DLD1 (cell line): ENCODE results near the gene BCL7A.

Experiments
- in situ Hi-C: cut with HindIII; loops from 2 replicates; pipeline ENCODE4 v1.10.0; 2017; ENCODE audit warnings: low sequenced_read_pairs

Gene BCL7A

GRCh38 chr12:121996945-121997612, 24.6 kb upstream of the BCL7A start:
- in situ Hi-C loops = no loop called here

- in situ Hi-C loops = no loop called here
Measured at GRCh38 chr12:122001466-122002209, 20.0 kb upstream of the BCL7A start.

DNA sequence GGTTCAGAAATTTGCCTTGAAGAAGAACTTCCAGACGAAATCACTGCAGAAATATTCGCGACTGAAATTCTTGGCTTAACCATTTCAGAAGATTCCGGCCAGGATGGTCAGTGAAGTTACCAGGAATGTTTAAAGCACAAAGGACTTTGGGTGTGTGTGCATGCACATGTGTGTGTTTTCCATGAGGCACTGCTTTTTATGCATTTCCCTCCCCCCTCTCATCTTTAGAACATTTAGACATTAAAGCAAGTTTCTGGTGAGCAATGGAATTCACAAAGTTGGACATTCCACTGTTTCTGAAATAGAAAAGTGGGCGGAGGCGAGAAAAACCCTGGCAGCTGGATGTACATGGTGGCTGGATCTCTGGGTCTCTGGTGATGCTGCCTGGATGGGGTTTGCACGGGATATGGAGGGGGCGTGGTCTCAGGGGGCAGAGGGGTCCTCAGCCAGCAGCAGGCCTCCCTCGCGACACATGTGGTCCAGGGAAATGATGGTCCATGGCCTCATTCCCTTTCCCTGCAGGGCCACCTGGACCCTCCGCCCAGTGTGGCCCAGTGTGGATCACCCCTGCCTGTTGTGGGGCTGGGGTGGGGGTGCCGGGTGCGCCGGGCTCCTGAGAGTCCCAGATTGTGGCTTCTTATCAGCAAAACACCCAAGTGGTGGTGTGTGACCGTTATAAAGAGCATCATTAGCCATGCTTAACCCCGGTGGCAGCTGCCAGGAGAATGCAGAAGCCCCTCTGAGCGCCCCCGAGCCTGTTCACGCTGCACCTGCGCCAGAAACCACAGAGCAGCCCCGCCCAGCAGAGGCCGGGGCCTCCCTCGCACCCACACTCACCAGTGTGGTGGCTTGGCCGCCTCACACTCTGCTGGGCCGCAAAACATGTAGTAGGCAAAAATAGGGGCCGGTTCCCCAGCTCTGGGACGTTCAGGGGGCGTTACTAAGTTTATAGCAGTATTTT, 17.8 kb upstream of the BCL7A start:
- in situ Hi-C loops = no loop called here

- in situ Hi-C loops = no loop called here
Measured at GRCh38 chr12:122004633-122005071, 17.0 kb upstream of the BCL7A start.

- in situ Hi-C loops = no loop called here
Measured at GRCh38 chr12:122005252-122005776, 16.4 kb upstream of the BCL7A start.

DNA sequence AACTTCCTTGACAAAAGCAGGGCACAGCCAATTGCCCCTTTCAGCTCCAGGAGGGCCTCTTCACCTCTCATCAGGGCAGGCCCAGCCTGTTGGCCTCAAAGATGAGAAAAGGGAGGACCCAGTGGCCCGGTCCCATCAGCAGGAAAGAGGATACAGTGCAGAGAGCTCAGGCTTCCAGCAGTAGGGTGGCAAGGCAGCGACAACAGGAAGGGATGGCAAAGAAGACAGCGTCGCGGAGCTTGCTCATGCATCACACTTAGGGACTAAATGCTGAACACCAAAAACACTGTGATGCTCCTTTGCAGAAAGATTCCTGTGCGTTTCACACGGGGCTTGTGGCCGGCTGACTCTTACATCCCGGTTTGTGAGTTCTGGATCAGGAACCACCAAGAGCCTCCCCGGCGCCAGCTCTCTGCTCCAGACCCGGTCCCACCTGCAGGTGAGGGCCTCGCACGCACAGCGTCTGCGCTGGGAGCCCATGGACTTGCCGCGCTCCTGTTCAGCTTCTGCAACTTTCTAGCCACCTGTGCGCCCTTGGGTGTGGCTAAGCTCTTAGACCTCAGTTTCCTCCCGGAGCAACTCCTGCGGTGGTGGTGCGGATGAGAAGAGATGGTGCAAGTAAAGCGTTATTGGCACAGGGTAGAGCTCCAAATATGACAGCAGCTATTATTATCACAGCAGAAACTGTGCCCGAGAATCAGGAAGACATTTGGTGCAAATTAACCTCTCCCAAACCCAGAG, 15.3 kb upstream of the BCL7A start:
- in situ Hi-C loops = no loop called here

GRCh38 chr12:122009741-122010140, 11.9 kb upstream of the BCL7A start:
- in situ Hi-C loops = loop anchor here (5.0 kb wide), 1 partner anchor 57 kb away; no protein-coding TSS in a partner anchor

DNA sequence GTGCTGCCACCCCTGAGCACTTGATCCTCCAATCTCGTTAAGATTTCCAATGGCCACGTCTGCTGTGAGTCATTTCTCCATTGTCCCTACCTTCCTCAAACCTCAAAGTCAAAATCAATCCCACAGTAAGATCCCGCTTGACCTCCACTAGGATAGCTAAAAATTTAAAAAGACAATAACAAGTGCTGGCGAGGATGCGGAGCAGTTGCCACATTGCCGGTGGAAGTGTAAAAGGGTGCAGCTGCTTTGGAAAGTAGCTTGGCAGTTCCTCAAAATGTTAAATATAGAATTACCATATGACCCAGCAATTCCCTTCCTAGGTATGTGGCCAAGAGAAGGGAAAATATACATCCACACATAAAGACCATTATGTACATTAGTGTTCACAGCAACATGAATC, 9.5 kb upstream of the BCL7A start:
- in situ Hi-C loops = loop anchor here (5.0 kb wide), 1 partner anchor 60 kb away; no protein-coding TSS in a partner anchor

GRCh38 chr12:122013136-122013535, 8.5 kb upstream of the BCL7A start:
- in situ Hi-C loops = loop anchor here (5.0 kb wide), 1 partner anchor 61 kb away; no protein-coding TSS in a partner anchor

DNA sequence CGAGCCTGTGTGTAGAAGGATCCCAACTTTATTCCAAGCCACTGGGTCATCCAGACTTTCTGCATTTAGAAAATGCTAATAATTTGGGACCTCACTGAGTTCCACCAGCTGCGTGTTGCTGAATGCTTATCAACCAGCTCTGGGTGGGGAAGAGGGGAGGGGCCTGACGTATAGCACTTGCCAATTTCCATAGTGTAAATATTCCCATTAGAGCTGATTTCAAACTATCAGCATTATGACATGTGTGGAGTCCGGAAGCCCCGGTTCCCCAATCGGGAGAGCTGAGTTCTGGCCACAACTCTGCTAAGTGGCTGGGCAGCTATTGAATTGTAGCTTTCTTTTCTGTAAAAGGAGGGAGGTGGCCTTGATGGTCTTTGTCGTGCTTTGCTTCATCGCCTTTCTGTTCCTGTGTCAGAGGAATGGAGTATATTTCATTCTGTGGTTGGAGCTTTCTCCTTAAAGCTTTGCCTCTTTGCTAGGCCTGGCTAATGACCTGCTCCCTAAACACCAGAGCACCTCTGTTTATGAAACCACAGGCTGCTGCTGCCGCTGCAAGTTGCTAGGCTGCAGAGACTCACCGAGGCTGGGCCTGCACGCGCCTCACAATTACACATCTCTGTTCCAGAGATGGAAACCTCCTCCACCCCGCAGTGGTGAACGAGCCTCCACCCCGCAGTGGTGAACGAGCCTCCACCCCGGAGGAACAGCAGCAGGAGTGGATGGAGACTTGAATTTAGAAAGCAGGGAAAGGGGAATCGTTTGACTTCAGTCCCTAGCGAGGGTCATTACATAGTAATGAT, 7.7 kb upstream of the BCL7A start:
- in situ Hi-C loops = loop anchor here (5.0 kb wide), 1 partner anchor 62 kb away; no protein-coding TSS in a partner anchor

- in situ Hi-C loops = loop anchor here (5.0 kb wide), 1 partner anchor 62 kb away; no protein-coding TSS in a partner anchor
Measured at GRCh38 chr12:122014781-122015180, 6.9 kb upstream of the BCL7A start.

DNA sequence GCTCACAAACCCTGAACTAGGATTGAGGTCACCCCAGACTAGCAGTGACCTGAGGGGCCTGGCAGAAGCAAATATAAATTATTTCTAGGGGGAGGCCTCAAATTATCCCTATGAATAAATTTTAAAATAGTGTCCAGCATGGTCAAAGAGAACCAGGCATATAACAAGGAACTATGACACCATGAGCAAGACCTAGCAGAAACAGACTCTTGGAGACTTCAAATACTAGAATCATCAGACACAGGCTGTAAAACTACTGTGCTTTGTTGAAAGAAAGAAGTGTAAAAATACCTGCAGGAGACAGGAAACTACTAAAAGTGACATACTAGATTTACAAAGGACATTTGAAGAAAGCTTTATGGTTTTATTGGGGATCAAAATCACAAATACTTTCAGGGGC, 3.2 kb upstream of the BCL7A start:
- in situ Hi-C loops = no loop called here

- in situ Hi-C loops = no loop called here
Measured at GRCh38 chr12:122018937-122019336, 2.7 kb upstream of the BCL7A start.

GRCh38 chr12:122020795-122021192, 890 bp upstream of the BCL7A start:
- in situ Hi-C loops = no loop called here

GRCh38 chr12:122021193-122021821, 377 bp upstream of the BCL7A start:
- in situ Hi-C loops = no loop called here

DNA sequence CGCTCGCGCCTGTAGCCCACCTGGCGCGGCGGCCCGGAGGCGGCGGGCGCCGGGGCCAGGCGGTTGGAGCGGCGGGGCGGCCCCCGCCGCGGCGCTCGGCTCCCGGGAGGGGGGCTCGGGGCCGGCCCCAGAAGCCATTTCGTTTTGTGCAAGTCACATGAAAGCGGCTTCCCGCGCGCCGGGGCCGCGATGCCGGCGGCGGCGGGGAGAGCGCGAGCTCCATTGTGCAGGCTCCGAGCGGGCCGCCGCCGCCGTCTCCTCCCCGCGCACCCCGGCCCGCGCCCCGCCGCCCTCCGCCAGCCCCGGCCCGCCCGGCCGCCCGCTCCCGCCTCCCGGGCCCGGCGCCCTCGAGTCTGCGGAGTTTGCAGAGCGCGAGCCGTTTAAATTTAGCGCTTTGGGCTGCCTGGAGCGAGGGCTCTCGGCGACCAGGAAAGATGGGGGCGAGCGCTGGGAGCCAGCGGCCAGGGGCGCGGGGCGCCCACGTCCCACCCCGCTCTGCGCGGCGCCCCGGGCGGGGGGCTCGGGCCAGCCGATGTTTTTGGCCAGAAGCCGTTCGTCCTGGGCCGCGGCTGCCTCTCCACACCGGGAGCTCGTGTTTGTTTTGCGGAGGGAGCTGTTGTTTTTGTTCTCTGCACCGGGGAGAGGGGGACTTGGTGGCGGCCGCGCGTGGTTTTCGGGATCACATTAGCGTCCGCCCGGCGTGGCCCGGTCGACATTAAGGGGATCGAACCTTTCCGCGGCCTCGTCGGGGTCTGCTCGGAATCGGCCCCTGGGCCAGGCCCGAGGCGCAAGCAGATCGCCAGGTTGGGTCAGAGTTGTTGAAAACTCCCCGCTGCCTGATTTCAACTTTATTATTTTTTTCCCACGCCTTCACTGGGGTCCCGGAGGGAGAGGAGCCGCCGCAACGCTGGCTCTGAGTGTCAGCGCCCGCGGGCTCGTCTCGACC, 982 bp downstream of the BCL7A start:
- in situ Hi-C loops = no loop called here

DNA sequence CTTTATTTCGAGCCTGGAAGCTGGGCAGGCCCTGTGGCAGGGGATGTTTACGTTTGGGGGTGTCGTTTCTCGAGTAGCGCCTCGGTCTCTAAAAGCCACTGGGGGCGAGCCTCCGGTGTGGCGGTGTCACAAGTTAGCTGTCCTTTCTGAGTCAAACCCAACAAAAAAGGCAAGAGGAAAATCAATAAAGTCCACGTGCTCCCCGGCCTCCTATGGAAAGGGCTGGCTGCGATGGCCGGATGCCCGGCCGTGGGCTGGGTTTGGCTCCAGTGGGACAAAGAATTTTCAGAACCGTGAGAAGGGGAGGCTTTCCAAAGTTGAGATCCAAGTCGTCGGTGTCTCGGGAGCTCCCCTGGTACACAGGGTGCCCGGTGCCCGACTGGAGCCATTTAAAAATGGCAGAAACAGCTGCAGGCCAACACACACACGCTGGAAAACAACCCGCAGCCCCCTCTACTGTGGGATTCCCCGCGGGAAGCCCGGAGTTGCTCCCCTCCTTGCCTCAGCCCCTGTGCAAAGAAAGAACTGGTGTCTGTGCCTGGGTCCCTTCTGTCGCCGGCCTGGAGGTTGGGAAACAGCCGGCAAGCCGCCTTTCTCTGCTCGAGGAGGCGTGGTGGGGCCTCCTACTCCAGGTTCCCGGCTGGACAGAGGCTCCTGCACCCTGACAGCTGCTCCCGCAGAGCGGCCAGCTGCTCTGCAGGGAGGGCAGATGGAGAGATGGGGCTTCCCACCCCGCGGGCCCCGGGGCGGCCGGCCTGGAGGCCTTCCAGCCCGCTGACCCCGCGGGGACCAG, 1.9 kb downstream of the BCL7A start:
- in situ Hi-C loops = no loop called here
